ENCODE measurements around the gene SPDYE5.
"Not testable (repeated sequence)": the region's sequence is repeated elsewhere in the genome, so short reads cannot be mapped to it uniquely, and the experiment has no call there.

SPDYE5 gene

GRCh38 chr7:75492020-75492419, at the start of gene SPDYE5:
Gene SPDYE5 (plus strand): TSS chr7:75492320. CDS start chr7:75494048, 1,728 bp downstream.
- DNase-seq (ENCODE audit: low read depth); H3K4me3 ChIP-seq (ENCODE audit: low read depth, low read length): not testable (repeated sequence)

- DNase-seq (ENCODE audit: low read depth) = peak; percentile 10
Observed at GRCh38 chr7:75442465-75443111, 49.5 kb upstream of the SPDYE5 start.

GRCh38 chr7:75449946-75450345, 42.2 kb upstream of the SPDYE5 start:
- not testable (repeated sequence) for H3K4me3 ChIP-seq (ENCODE audit: low read depth, low read length); DNase-seq (ENCODE audit: low read depth)

More at GRCh38 chr7:75442465-75443111, 49.5 kb upstream of the SPDYE5 start:
- H3K4me3 ChIP-seq (ENCODE audit: low read depth, low read length) = peak overlapping the region; percentile 63

GRCh38 chr7:75452494-75452955, 39.6 kb upstream of the SPDYE5 start:
- not testable (repeated sequence) for DNase-seq (ENCODE audit: low read depth); H3K4me3 ChIP-seq (ENCODE audit: low read depth, low read length)
- TF ChIP-seq CTCF (conservative IDR thresholded peaks at IDR 0.05; ENCODE audit: low read depth, low read length) = peak; percentile 45

GRCh38 chr7:75456403-75456802, 35.7 kb upstream of the SPDYE5 start:
- H3K4me3 ChIP-seq (ENCODE audit: low read depth, low read length) = not testable (repeated sequence)

GRCh38 chr7:75458034-75458433, 34.1 kb upstream of the SPDYE5 start:
- H3K4me3 ChIP-seq (ENCODE audit: low read depth, low read length); DNase-seq (ENCODE audit: low read depth): not testable (repeated sequence)

More at GRCh38 chr7:75456403-75456802, 35.7 kb upstream of the SPDYE5 start:
- DNase-seq (ENCODE audit: low read depth) = not testable (repeated sequence)

- H3K4me3 ChIP-seq (ENCODE audit: low read depth, low read length); DNase-seq (ENCODE audit: low read depth): not testable (repeated sequence)
Observed at GRCh38 chr7:75460541-75460940, 31.6 kb upstream of the SPDYE5 start.

GRCh38 chr7:75470166-75470565, 22.0 kb upstream of the SPDYE5 start:
- not testable (repeated sequence) for H3K4me3 ChIP-seq (ENCODE audit: low read depth, low read length); DNase-seq (ENCODE audit: low read depth)

- not testable (repeated sequence) for DNase-seq (ENCODE audit: low read depth); H3K4me3 ChIP-seq (ENCODE audit: low read depth, low read length)
Observed at GRCh38 chr7:75477457-75477856, 14.7 kb upstream of the SPDYE5 start.

- H3K4me3 ChIP-seq (ENCODE audit: low read depth, low read length); DNase-seq (ENCODE audit: low read depth): not testable (repeated sequence)
Observed at GRCh38 chr7:75480313-75480712, 11.8 kb upstream of the SPDYE5 start.

- H3K4me3 ChIP-seq (ENCODE audit: low read depth, low read length) = peak overlapping the region; percentile 78
- DNase-seq (ENCODE audit: low read depth) = peak; percentile 18
Observed at GRCh38 chr7:75485355-75485978, 6.7 kb upstream of the SPDYE5 start.

GRCh38 chr7:75485979-75486643, 6.0 kb upstream of the SPDYE5 start, which contains the start of gene POM121C:
Gene POM121C (minus strand): TSS chr7:75486299. CDS start chr7:75441496, 44,803 bp downstream.
- peak; percentile 93 for DNase-seq (ENCODE audit: low read depth)
- H3K4me3 ChIP-seq (ENCODE audit: low read depth, low read length) = peak within 1 kb of the TSS; percentile 78

- DNase-seq (ENCODE audit: low read depth); H3K4me3 ChIP-seq (ENCODE audit: low read depth, low read length): not testable (repeated sequence)
Observed at GRCh38 chr7:75509033-75509432, 16.9 kb downstream of the SPDYE5 start.

GRCh38 chr7:75518842-75519241, 26.7 kb downstream of the SPDYE5 start:
- not testable (repeated sequence) for H3K4me3 ChIP-seq (ENCODE audit: low read depth, low read length); DNase-seq (ENCODE audit: low read depth)

GRCh38 chr7:75521727-75522126, 29.6 kb downstream of the SPDYE5 start:
- H3K4me3 ChIP-seq (ENCODE audit: low read depth, low read length); DNase-seq (ENCODE audit: low read depth): not testable (repeated sequence)

- H3K4me3 ChIP-seq (ENCODE audit: low read depth, low read length) = peak overlapping the region; percentile 97
- DNase-seq (ENCODE audit: low read depth) = not testable (repeated sequence)
Observed at GRCh38 chr7:75527224-75527722, 35.2 kb downstream of the SPDYE5 start.

All from choroid plexus epithelial cell (primary cell).